HepG2 (cell line): ENCODE results near the gene SLC25A15. TPM values are rescaled to one million over a fixed set of nuclear protein-coding genes. Genes with fewer than 3 reads are reported as not detected.

Experiments used
- ATF7 ChIP-seq, 2 experiments: fragments of 450-650 bp in 1 of 2; sonication (generic) in 1 of 2; formaldehyde crosslinking in 1 of 2; IDR thresholded peaks; 2 replicates each; pipeline versions ENCODE4 v1.4.0 to v1.6.1; 2016 to 2020; ENCODE audit warnings: antibody characterized with exemption in 1 of 2, mild to moderate bottlenecking in 1 of 2, missing genetic modification reagents in 1 of 2
- EEA1 ChIP-seq: sonication (generic); formaldehyde crosslinking; IDR thresholded peaks from 2 replicates; pipeline ENCODE4 v1.5.1; 2020; ENCODE audit warnings: mild to moderate bottlenecking, missing genetic modification reagents, borderline replicate concordance
- FOSL2 ChIP-seq: sonication (generic); formaldehyde crosslinking; IDR thresholded peaks from 2 replicates; pipeline ENCODE4 v1.4.0; 2020; ENCODE audit warnings: missing genetic modification reagents
- HMG20B ChIP-seq: conservative IDR thresholded peaks from 2 replicates; pipeline ENCODE4 v1.6.1; 2016; ENCODE audit warnings: missing genetic modification reagents, missing compliant biosample characterization
- NFRKB ChIP-seq: fragments of 450-650 bp; IDR thresholded peaks from 2 replicates; pipeline ENCODE4 v1.6.1; 2017
- NONO ChIP-seq, 2 experiments: fragments of 450-650 bp in 1 of 2; sonication (generic) in 1 of 2; formaldehyde crosslinking in 1 of 2; IDR thresholded peaks in 1 of 2; conservative IDR thresholded peaks in 1 of 2; 2 replicates each; pipeline versions ENCODE4 v1.6.1 to v1.8.0; 2017 to 2022; ENCODE audit warnings: mild to moderate bottlenecking in 1 of 2, missing genetic modification reagents in 1 of 2, moderate library complexity in 1 of 2
- PAF1 ChIP-seq: IDR thresholded peaks from 2 replicates; pipeline ENCODE4 v1.6.1; 2016; ENCODE audit warnings: missing genetic modification reagents, missing compliant biosample characterization
- PBX2 ChIP-seq: IDR thresholded peaks from 2 replicates; pipeline ENCODE4 v1.6.1; 2016; ENCODE audit warnings: control low read depth
- TBX2 ChIP-seq: sonication (generic); formaldehyde crosslinking; IDR thresholded peaks from 2 replicates; pipeline ENCODE4 v1.5.0; 2020; ENCODE audit warnings: missing genetic modification reagents, mild to moderate bottlenecking, borderline replicate concordance
- TEF ChIP-seq: sonication (generic); formaldehyde crosslinking; IDR thresholded peaks from 2 replicates; pipeline ENCODE4 v1.5.0; 2020; ENCODE audit warnings: missing genetic modification reagents
- ZBTB3 ChIP-seq: sonication (generic); formaldehyde crosslinking; IDR thresholded peaks from 2 replicates; pipeline ENCODE4 v1.4.0; 2020; ENCODE audit warnings: low read depth, mild to moderate bottlenecking, moderate library complexity, missing genetic modification reagents, borderline replicate concordance
- ZC3H4 ChIP-seq: sonication (generic); formaldehyde crosslinking; IDR thresholded peaks from 2 replicates; pipeline ENCODE4 v1.4.0; 2020; ENCODE audit warnings: missing genetic modification reagents, borderline replicate concordance
- ZFP37 ChIP-seq: sonication (generic); formaldehyde crosslinking; IDR thresholded peaks from 2 replicates; pipeline ENCODE4 v1.4.0; 2020; ENCODE audit warnings: missing genetic modification reagents, borderline replicate concordance
- ZFYVE20 ChIP-seq: sonication (generic); formaldehyde crosslinking; IDR thresholded peaks from 2 replicates; pipeline ENCODE4 v1.8.0; 2023; ENCODE audit warnings: low read depth, mild to moderate bottlenecking, moderate library complexity, missing genetic modification reagents, borderline replicate concordance
- ZNF121 ChIP-seq: sonication (generic); formaldehyde crosslinking; IDR thresholded peaks from 2 replicates; pipeline ENCODE4 v1.5.0; 2020; ENCODE audit warnings: mild to moderate bottlenecking, missing genetic modification reagents
- ZNF224 ChIP-seq: sonication (generic); formaldehyde crosslinking; IDR thresholded peaks from 2 replicates; pipeline ENCODE4 v1.5.0; 2020; ENCODE audit warnings: mild to moderate bottlenecking, missing genetic modification reagents
- ZNF331 ChIP-seq: sonication (generic); formaldehyde crosslinking; IDR thresholded peaks from 2 replicates; pipeline ENCODE4 v1.4.0; 2020; ENCODE audit warnings: missing genetic modification reagents
- ZNF510 ChIP-seq: sonication (generic); formaldehyde crosslinking; IDR thresholded peaks from 2 replicates; pipeline ENCODE4 v1.4.0; 2020; ENCODE audit warnings: low read depth, mild to moderate bottlenecking, missing genetic modification reagents
- ZNF572 ChIP-seq: sonication (generic); formaldehyde crosslinking; IDR thresholded peaks from 2 replicates; pipeline ENCODE4 v1.5.1; 2020; ENCODE audit warnings: mild to moderate bottlenecking, missing genetic modification reagents
- ZNF629 ChIP-seq: sonication (generic); formaldehyde crosslinking; conservative IDR thresholded peaks from 2 replicates; pipeline ENCODE4 v1.5.0; 2020; ENCODE audit warnings: missing genetic modification reagents
- ZNF713 ChIP-seq: sonication (generic); formaldehyde crosslinking; IDR thresholded peaks from 2 replicates; pipeline ENCODE4 v1.4.0; 2020; ENCODE audit warnings: mild to moderate bottlenecking, missing genetic modification reagents
- ZNF768 ChIP-seq: sonication (generic); formaldehyde crosslinking; IDR thresholded peaks from 2 replicates; pipeline ENCODE4 v1.4.0; 2020; ENCODE audit warnings: missing genetic modification reagents
- ZNF775 ChIP-seq: sonication (generic); formaldehyde crosslinking; IDR thresholded peaks from 2 replicates; pipeline ENCODE4 v1.4.0; 2020; ENCODE audit warnings: missing genetic modification reagents, mild to moderate bottlenecking, moderate library complexity, borderline replicate concordance
- polyA plus RNA-seq, 8 experiments: library from polyadenylated mRNA; depleted of rRNA in 3 of 8; stranded (reverse) in 7 of 8; unstranded in 1 of 8; fragments of >200 nt; fragmentation: Illumina TruSeq in 4 of 8; extraction: Trizol in 4 of 8; gene quantifications; 2 replicates each; pipeline versions ENCODE4 v1.2.1 to v1.2.3, GENCODE V29; 2011 to 2016; ENCODE audit warnings: low read depth in 4 of 8, missing spikeins in 1 of 8, mixed read lengths in 1 of 8; ENCODE audit not compliant: insufficient read depth in 1 of 8
- total RNA-seq, 5 experiments: library from RNA; depleted of rRNA; stranded (reverse); fragments of >200 nt; fragmentation: Illumina TruSeq; extraction: Trizol; gene quantifications; 2 replicates each; pipeline ENCODE4 v1.2.3, GENCODE V29; 2016; ENCODE audit warnings: low read depth in 1 of 5
- TF ChIP-seq, protein P1 (sequence below), 2 experiments: sonication (generic) in 1 of 2; formaldehyde crosslinking in 1 of 2; IDR thresholded peaks; 2 replicates each; pipeline versions ENCODE4 v1.6.1 to v1.9.0; 2014 to 2022; ENCODE audit warnings: antibody characterized with exemption in 1 of 2, borderline replicate concordance in 1 of 2, inconsistent platforms in 1 of 2, low read depth in 1 of 2, missing genetic modification reagents in 1 of 2

The SLC25A15 gene
- total and polyA plus RNA-seq, 2 of the 13 experiments (the other 11 are each of a cell fraction or from before 2014, with no cell fraction given) = 17.3 to 39.1 TPM

GRCh38 chr13:40786568-40786996 is 2.8 kb upstream of the SLC25A15 start (continued):
- TF ChIP-seq ZFP37 (CRISPR knock-in tag) = no peak; the same call in 1 of the 2 replicates
- TF ChIP-seq NONO (IDR thresholded peaks at IDR 0.05) = no peak
- 0 out of 2 replicates have a peak, but pooled peaks have one; percentile 11 for TF ChIP-seq NONO (CRISPR knock-in tag; conservative IDR thresholded peaks at IDR 0.05)
- no peak for TF ChIP-seq ZNF768 (CRISPR knock-in tag)
- TF ChIP-seq ZNF775 = no peak
- peak; percentile 28; the same call in 1 of the 2 replicates for TF ChIP-seq ZNF629 (CRISPR knock-in tag)
- TF ChIP-seq TBX2 (CRISPR knock-in tag) = peak; percentile 66
- no peak for TF ChIP-seq ZNF510
- peak; percentile 96 for TF ChIP-seq ZNF121 (CRISPR knock-in tag)
- TF ChIP-seq PBX2 (CRISPR knock-in tag) = no peak
- no peak for TF ChIP-seq ZNF713 (CRISPR knock-in tag)
- TF ChIP-seq ZBTB3 (CRISPR knock-in tag) = peak; percentile 53; the same call in 1 of the 2 replicates
- no peak for TF ChIP-seq ATF7 (IDR thresholded peaks at IDR 0.05)
- no peak for TF ChIP-seq ATF7 (CRISPR knock-in tag; IDR thresholded peaks at IDR 0.05)
- TF ChIP-seq TEF (CRISPR knock-in tag) = no peak
- no peak for TF ChIP-seq HMG20B
- no peak for TF ChIP-seq NFRKB
- no peak for TF ChIP-seq ZC3H4 (CRISPR knock-in tag)
- peak; percentile 63; the same call in 1 of the 2 replicates for TF ChIP-seq ZNF331 (CRISPR knock-in tag)
- TF ChIP-seq, protein P1, sequence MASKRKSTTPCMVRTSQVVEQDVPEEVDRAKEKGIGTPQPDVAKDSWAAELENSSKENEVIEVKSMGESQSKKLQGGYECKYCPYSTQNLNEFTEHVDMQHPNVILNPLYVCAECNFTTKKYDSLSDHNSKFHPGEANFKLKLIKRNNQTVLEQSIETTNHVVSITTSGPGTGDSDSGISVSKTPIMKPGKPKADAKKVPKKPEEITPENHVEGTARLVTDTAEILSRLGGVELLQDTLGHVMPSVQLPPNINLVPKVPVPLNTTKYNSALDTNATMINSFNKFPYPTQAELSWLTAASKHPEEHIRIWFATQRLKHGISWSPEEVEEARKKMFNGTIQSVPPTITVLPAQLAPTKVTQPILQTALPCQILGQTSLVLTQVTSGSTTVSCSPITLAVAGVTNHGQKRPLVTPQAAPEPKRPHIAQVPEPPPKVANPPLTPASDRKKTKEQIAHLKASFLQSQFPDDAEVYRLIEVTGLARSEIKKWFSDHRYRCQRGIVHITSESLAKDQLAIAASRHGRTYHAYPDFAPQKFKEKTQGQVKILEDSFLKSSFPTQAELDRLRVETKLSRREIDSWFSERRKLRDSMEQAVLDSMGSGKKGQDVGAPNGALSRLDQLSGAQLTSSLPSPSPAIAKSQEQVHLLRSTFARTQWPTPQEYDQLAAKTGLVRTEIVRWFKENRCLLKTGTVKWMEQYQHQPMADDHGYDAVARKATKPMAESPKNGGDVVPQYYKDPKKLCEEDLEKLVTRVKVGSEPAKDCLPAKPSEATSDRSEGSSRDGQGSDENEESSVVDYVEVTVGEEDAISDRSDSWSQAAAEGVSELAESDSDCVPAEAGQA (IDR thresholded peaks at IDR 0.05; ENCODE audit: low read depth) = no peak
- TF ChIP-seq, protein P1 (CRISPR knock-in tag; IDR thresholded peaks at IDR 0.05; ENCODE audit: borderline replicate concordance) = no peak
- no peak for TF ChIP-seq ZNF224
- TF ChIP-seq EEA1 (CRISPR knock-in tag) = no peak
- TF ChIP-seq ZFYVE20 = no peak
- peak; percentile 99 for TF ChIP-seq FOSL2 (CRISPR knock-in tag)
- TF ChIP-seq PAF1 (CRISPR knock-in tag) = no peak
- no peak for TF ChIP-seq ZNF572 (CRISPR knock-in tag)
